Measurements from ENCODE around the gene NR5A2. TPM values are rescaled to one million over a fixed set of nuclear protein-coding genes. Genes with fewer than 3 reads are reported as not detected.

Gene NR5A2
- total RNA-seq, 8 experiments from 2014 or later: 0.20 to 1.5 (median 0.96) TPM; not detected in 1

DNA sequence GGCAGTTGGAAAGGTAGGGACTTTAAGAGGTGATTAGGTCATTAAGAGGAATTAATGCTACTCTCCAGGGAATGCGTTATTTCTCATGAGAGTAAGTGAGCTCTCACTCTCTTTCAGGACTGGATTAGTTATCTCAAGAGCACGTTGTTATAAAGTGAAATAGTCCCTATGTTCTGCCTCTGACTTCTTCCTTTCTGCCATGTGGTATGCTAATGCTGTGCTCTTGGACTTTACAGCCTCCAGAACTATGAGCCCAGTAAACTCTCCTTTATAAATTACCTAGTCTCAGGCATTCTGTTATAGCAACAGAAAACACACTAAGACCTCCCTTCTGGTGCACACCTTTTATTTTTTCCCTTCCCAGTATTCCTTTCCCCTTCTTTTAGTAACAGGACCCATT, 187.8 kb downstream of the NR5A2 start:
- Histone ChIP-seq H3K4me3 (no peak overlapping the region), H3K4me1 (replicated peaks in 1 of 2) (no peaks in the 10 kb centered on the region), H3K27ac (no peak overlapping the region)
- no peak for ATAC-seq (replicated peaks in 6 of 8)
- 0 to 80% (median 70%) methylated on average over 1 to 2 of the region's 2 CpGs; no CpG with 5 or more reads in 3 of the 10 experiments for WGBS, 10 experiments
- in situ Hi-C loops (cut with MboI; ENCODE audit: low pct_unique_long_range_greater_than_20kb in 2 of 9, low sequenced_read_pairs in 9 of 9, unreplicated experiment in 9 of 9): no loop called here

DNA sequence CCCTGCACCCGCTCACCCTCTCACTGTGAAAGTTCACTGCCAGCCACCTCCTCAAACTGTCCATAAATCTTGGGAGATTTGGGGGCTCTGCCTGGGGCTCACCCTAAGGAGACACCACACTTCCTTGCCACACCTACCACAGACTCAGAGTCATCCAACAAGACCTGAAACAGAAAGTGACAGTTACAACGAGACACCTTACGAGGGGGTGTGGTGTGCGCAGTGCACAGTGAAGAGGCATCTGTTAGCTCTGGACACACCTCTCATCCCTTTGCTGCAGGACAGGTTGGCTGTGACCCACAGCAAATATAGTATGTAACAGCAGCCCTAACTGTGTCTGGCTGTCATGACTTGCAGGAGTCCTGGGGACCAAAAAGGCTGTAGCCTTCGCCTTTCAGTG, 190.2 kb downstream of the NR5A2 start:
- no peak overlapping the region for H3K4me3 ChIP-seq
- in situ Hi-C loops (cut with MboI; ENCODE audit: low pct_unique_long_range_greater_than_20kb in 2 of 9, low sequenced_read_pairs in 9 of 9, unreplicated experiment in 9 of 9): no loop called here
- H3K4me1 ChIP-seq (replicated peaks in 1 of 2): no peaks in the 10 kb centered on the region
- no peak overlapping the region for H3K27ac ChIP-seq
- no peak for ATAC-seq (replicated peaks in 6 of 8)
- 33 to 100% (median 92%) methylated on average over 1 to 5 of the region's 5 CpGs; no CpG with 5 or more reads in 4 of the 10 experiments for WGBS, 10 experiments

- Histone ChIP-seq H3K27ac (no peak overlapping the region), H3K4me1 (replicated peaks in 1 of 2) (peaks cover 9% of the 10 kb centered on the region in 2 donors), H3K4me3 (no peak overlapping the region)
- in situ Hi-C loops (cut with MboI; ENCODE audit: low pct_unique_long_range_greater_than_20kb in 2 of 9, low sequenced_read_pairs in 9 of 9, unreplicated experiment in 9 of 9): no loop called here
- ATAC-seq (replicated peaks in 6 of 8): no peak
- WGBS, 10 experiments: 61 to 100% (median 94%) methylated on average over 1 to 4 of the region's 4 CpGs; no CpG with 5 or more reads in 4 of the 10 experiments
These were observed 194.2 kb downstream of the NR5A2 start for GRCh38 chr1:200221614-200222282.

- no peak overlapping the region for H3K27ac ChIP-seq
- no peak for ATAC-seq (replicated peaks in 6 of 8)
- H3K4me1 ChIP-seq (replicated peaks in 1 of 2): peaks cover 17 to 19% of the 10 kb centered on the region in 2 donors
- H3K4me3 ChIP-seq: no peak overlapping the region
- in situ Hi-C loops (cut with MboI; ENCODE audit: low pct_unique_long_range_greater_than_20kb in 2 of 9, low sequenced_read_pairs in 9 of 9, unreplicated experiment in 9 of 9): no loop called here
- WGBS, 10 experiments: 14 to 100% (median 88%) methylated on average over 1 to 2 of the region's 2 CpGs; no CpG with 5 or more reads in 1 of the 10 experiments
These were observed 195.7 kb downstream of the NR5A2 start for GRCh38 chr1:200223207-200223606.

DNA sequence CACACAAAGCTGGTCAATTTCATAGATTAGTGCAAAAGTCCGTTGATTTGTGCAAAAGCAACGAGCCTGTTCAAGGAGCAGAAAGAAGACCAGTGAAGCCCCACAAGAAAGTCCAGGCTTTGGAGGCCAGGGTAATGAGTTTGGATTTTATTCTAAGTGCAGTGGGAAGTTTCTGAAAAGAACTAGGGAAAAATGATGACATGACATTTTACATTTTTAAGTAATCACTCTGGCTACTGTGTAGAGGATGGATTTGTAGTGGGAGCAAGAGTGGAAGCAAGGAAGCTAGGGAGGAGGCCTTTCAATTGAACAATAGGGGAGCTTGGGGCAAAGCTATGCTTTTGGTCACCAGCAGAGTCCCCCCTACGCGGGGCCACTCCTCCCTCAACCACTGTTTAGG, 196.1 kb downstream of the NR5A2 start:
- Histone ChIP-seq H3K4me3 (no peak overlapping the region), H3K27ac (no peak overlapping the region), H3K4me1 (replicated peaks in 1 of 2) (peaks cover 17 to 21% of the 10 kb centered on the region in 2 donors)
- in situ Hi-C loops (cut with MboI; ENCODE audit: low pct_unique_long_range_greater_than_20kb in 2 of 9, low sequenced_read_pairs in 9 of 9, unreplicated experiment in 9 of 9): no loop called here
- ATAC-seq (replicated peaks in 6 of 8): no peak
- 31 to 100% (median 83%) methylated on average over 1 to 4 of the region's 4 CpGs; no CpG with 5 or more reads in 1 of the 10 experiments for WGBS, 10 experiments

GRCh38 chr1:200224315-200224714, 196.8 kb downstream of the NR5A2 start:
- Histone ChIP-seq H3K4me1 (replicated peaks in 1 of 2) (peaks cover 17 to 21% of the 10 kb centered on the region in 2 donors), H3K27ac (no peak overlapping the region), H3K4me3 (no peak overlapping the region)
- ATAC-seq (replicated peaks in 6 of 8): no peak
- 33 to 68% (median 48%) methylated on average over 1 to 4 of the region's 4 CpGs; no CpG with 5 or more reads in 3 of the 10 experiments for WGBS, 10 experiments
- in situ Hi-C loops (cut with MboI; ENCODE audit: low pct_unique_long_range_greater_than_20kb in 2 of 9, low sequenced_read_pairs in 9 of 9, unreplicated experiment in 9 of 9): no loop called here

- in situ Hi-C loops (cut with MboI; ENCODE audit: low pct_unique_long_range_greater_than_20kb in 2 of 9, low sequenced_read_pairs in 9 of 9, unreplicated experiment in 9 of 9): no loop called here
- H3K27ac ChIP-seq: peak overlapping the region in 1 of 2 donors; percentile 0
- peaks cover 17 to 21% of the 10 kb centered on the region in 2 donors for H3K4me1 ChIP-seq (replicated peaks in 1 of 2)
- ATAC-seq (replicated peaks in 6 of 8): peak in 5 of 8 experiments; percentile 38 to 84 (median 81)
- WGBS, 10 experiments: 8 to 80% (median 28%) methylated on average over 2 to 11 of the region's 11 CpGs
- H3K4me3 ChIP-seq: no peak overlapping the region
These were observed 198.9 kb downstream of the NR5A2 start for GRCh38 chr1:200226268-200226968.

DNA sequence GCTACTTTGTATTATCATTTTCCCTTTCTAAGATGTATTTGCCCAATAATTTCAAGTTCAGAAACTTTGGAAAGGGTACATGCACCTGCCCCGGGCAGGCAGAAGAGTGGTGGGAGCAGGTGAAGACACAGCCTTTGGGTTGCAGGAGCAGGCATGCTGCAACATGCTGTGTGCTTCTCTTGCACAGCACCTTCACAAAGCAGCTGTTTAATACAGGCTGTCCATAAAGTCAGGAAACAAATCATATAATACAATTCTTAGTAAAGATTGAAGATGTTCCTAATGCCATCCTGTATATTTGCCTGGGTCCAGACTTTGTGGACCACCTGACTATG, 199.4 kb downstream of the NR5A2 start:
- in situ Hi-C loops (cut with MboI; ENCODE audit: low pct_unique_long_range_greater_than_20kb in 2 of 9, low sequenced_read_pairs in 9 of 9, unreplicated experiment in 9 of 9): no loop called here
- 0 to 100% (median 71%) methylated on average over 1 of the region's 1 CpG; no CpG with 5 or more reads in 4 of the 10 experiments for WGBS, 10 experiments
- Histone ChIP-seq H3K27ac (no peak overlapping the region), H3K4me3 (no peak overlapping the region), H3K4me1 (replicated peaks in 1 of 2) (peaks cover 17 to 21% of the 10 kb centered on the region in 2 donors)
- ATAC-seq (replicated peaks in 6 of 8): no peak
